Measurements from ENCODE around the gene SCN9A.
"Not testable (repeated sequence)": the region's sequence is repeated elsewhere in the genome, so short reads cannot be mapped to it uniquely, and the experiment has no call there.

Gene SCN9A

DNA sequence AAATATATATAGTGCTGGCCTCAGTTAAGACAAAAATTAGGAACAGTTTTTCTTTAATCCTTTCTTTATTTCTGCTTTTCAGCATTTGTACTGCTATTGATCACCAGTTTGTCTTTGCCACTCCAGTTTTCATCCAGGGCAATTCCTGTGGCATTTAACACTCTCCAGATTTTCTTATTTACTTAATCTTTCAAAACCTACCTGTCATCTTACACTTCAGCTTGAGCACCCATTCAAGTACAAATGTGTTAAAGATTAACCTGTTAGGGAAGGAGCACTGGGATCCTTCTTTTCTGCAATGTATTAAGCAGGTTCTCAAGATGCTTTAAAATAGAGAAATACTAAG lies 146.1 kb downstream of the SCN9A start:
- Histone ChIP-seq H4K20me1 (ENCODE audit: control insufficient read depth, insufficient read depth, low read depth, low read length) (no peaks in the 10 kb centered on the region), H3K27ac (ENCODE audit: low read depth, low read length) (no peak overlapping the region), H3K79me2 (ENCODE audit: control insufficient read depth, low read length) (no peaks in the 10 kb centered on the region), H3K9me3 (ENCODE audit: control insufficient read depth, insufficient read depth, low read length) (no peaks in the 10 kb centered on the region), H3F3A (ENCODE audit: control insufficient read depth, insufficient read depth) (no peaks in the 10 kb centered on the region), H3K4me1 (ENCODE audit: control insufficient read depth, low read length) (no peaks in the 10 kb centered on the region), H3K4me2 (ENCODE audit: low read length) (no peak overlapping the region), H3K4me3 (ENCODE audit: low read length) (no peak overlapping the region), H3K36me3 (ENCODE audit: control insufficient read depth, low read length) (no peaks in the 10 kb centered on the region), H3K27me3 (ENCODE audit: control insufficient read depth, low read length) (no peaks in the 10 kb centered on the region), H3K9me2 (replicated peaks; ENCODE audit: control insufficient read depth, low read length) (no peaks in the 10 kb centered on the region)
- TF ChIP-seq, protein P1, sequence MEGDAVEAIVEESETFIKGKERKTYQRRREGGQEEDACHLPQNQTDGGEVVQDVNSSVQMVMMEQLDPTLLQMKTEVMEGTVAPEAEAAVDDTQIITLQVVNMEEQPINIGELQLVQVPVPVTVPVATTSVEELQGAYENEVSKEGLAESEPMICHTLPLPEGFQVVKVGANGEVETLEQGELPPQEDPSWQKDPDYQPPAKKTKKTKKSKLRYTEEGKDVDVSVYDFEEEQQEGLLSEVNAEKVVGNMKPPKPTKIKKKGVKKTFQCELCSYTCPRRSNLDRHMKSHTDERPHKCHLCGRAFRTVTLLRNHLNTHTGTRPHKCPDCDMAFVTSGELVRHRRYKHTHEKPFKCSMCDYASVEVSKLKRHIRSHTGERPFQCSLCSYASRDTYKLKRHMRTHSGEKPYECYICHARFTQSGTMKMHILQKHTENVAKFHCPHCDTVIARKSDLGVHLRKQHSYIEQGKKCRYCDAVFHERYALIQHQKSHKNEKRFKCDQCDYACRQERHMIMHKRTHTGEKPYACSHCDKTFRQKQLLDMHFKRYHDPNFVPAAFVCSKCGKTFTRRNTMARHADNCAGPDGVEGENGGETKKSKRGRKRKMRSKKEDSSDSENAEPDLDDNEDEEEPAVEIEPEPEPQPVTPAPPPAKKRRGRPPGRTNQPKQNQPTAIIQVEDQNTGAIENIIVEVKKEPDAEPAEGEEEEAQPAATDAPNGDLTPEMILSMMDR (IDR thresholded peaks at IDR 0.05; ENCODE audit: low read depth, low read length, poor library complexity, severe bottlenecking) = no peak
- TF ChIP-seq EZH2phosphoT487 (IDR thresholded peaks at IDR 0.05; ENCODE audit: borderline replicate concordance, low read length) = no peak

DNA sequence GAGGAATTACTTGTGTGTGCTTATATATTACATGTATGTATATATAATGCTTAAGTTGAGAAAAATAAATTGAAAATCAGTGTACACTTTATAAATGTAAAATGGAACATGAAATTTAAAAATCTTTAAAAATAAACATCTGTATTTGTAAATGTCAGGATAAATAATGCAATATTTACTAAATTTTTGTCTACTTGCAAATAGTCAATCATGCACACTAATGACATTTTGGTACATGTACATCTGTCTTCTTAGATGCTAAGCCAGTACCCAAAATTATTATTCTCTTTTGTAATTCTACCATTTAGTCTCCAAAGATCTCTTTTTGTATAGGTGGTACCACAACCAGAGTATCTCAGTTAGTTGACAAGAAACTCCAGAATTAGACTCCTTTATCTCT lies 151.5 kb downstream of the SCN9A start:
- no peaks in the 10 kb centered on the region for H3K4me1 ChIP-seq (ENCODE audit: control insufficient read depth, low read length)
- H3K79me2 ChIP-seq (ENCODE audit: control insufficient read depth, low read length) = no peaks in the 10 kb centered on the region
- H3K9me3 ChIP-seq (ENCODE audit: control insufficient read depth, insufficient read depth, low read length) = no peaks in the 10 kb centered on the region
- no peak overlapping the region for H3K27ac ChIP-seq (ENCODE audit: low read depth, low read length)
- no peak overlapping the region for H3K4me2 ChIP-seq (ENCODE audit: low read length)
- H3K4me3 ChIP-seq (ENCODE audit: low read length) = no peak overlapping the region
- no peaks in the 10 kb centered on the region for H3K36me3 ChIP-seq (ENCODE audit: control insufficient read depth, low read length)
- no peaks in the 10 kb centered on the region for H4K20me1 ChIP-seq (ENCODE audit: control insufficient read depth, insufficient read depth, low read depth, low read length)
- H3K27me3 ChIP-seq (ENCODE audit: control insufficient read depth, low read length) = no peaks in the 10 kb centered on the region
- H3K9me2 ChIP-seq (replicated peaks; ENCODE audit: control insufficient read depth, low read length) = no peaks in the 10 kb centered on the region; the same call in 1 of the 2 replicates
- no peaks in the 10 kb centered on the region for H3F3A ChIP-seq (ENCODE audit: control insufficient read depth, insufficient read depth)
- no peak for TF ChIP-seq EZH2phosphoT487 (IDR thresholded peaks at IDR 0.05; ENCODE audit: borderline replicate concordance, low read length)
- TF ChIP-seq, protein P1 (IDR thresholded peaks at IDR 0.05; ENCODE audit: low read depth, low read length, poor library complexity, severe bottlenecking) = no peak

DNA sequence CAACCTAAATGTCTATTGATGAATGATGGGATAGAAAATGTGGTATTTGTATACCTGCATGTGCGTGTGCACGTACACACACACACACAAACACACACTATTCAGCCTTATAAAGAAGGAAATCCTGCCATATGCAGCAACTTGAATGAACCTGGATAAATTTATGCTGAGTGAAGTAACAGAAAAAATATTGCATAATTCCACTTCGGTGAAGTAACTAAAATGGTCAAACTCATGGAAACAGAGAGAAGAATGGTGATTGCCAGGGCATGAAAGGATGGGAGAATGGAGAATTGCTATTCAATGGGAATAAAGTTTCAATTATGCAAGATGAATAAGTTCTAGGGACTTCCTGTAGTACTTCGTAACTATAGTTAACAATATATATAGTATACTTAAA lies 152.4 kb downstream of the SCN9A start:
- Histone ChIP-seq H4K20me1 (ENCODE audit: control insufficient read depth, insufficient read depth, low read depth, low read length) (no peaks in the 10 kb centered on the region), H3K4me1 (ENCODE audit: control insufficient read depth, low read length) (no peaks in the 10 kb centered on the region), H3K27ac (ENCODE audit: low read depth, low read length) (no peak overlapping the region), H3K9me3 (ENCODE audit: control insufficient read depth, insufficient read depth, low read length) (no peaks in the 10 kb centered on the region), H3K27me3 (ENCODE audit: control insufficient read depth, low read length) (no peaks in the 10 kb centered on the region), H3K79me2 (ENCODE audit: control insufficient read depth, low read length) (no peaks in the 10 kb centered on the region), H3K4me3 (ENCODE audit: low read length) (no peak overlapping the region), H3K36me3 (ENCODE audit: control insufficient read depth, low read length) (no peaks in the 10 kb centered on the region), H3K4me2 (ENCODE audit: low read length) (no peak overlapping the region), H3F3A (ENCODE audit: control insufficient read depth, insufficient read depth) (no peaks in the 10 kb centered on the region), H3K9me2 (replicated peaks; ENCODE audit: control insufficient read depth, low read length) (no peaks in the 10 kb centered on the region; the same call in 1 of the 2 replicates)
- TF ChIP-seq, protein P1 (IDR thresholded peaks at IDR 0.05; ENCODE audit: low read depth, low read length, poor library complexity, severe bottlenecking) = no peak
- no peak for TF ChIP-seq EZH2phosphoT487 (IDR thresholded peaks at IDR 0.05; ENCODE audit: borderline replicate concordance, low read length)

DNA sequence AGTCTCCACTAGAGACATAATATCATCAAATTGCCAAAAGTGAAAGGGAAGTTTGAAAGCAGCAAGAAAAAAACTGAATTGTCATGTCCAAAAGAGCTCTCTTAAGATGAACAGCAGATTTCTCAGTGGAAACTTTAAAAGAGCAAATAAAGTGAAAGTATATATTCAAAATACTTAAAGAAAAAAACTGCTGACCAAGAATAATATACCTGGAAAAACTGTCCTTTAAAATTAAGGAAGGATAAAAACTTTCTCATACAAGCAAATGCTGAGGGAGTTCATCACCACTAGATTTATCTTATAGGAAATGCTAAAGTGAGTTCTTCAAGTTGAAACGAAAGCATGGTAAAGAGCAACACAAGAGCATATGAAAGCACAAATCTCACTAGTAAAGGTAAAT lies 164.7 kb downstream of the SCN9A start:
- Histone ChIP-seq H3K27me3 (ENCODE audit: control insufficient read depth, low read length) (no peaks in the 10 kb centered on the region), H3K79me2 (ENCODE audit: control insufficient read depth, low read length) (no peaks in the 10 kb centered on the region), H4K20me1 (ENCODE audit: control insufficient read depth, insufficient read depth, low read depth, low read length) (no peaks in the 10 kb centered on the region), H3K4me3 (ENCODE audit: low read length) (no peak overlapping the region), H3K9me2 (replicated peaks; ENCODE audit: control insufficient read depth, low read length) (no peaks in the 10 kb centered on the region), H3K4me1 (ENCODE audit: control insufficient read depth, low read length) (no peaks in the 10 kb centered on the region), H3K36me3 (ENCODE audit: control insufficient read depth, low read length) (no peaks in the 10 kb centered on the region), H3K4me2 (ENCODE audit: low read length) (no peak overlapping the region), H3K27ac (ENCODE audit: low read depth, low read length) (no peak overlapping the region), H3F3A (ENCODE audit: control insufficient read depth, insufficient read depth) (no peaks in the 10 kb centered on the region), H3K9me3 (ENCODE audit: control insufficient read depth, insufficient read depth, low read length) (no peaks in the 10 kb centered on the region)
- TF ChIP-seq EZH2phosphoT487 (IDR thresholded peaks at IDR 0.05; ENCODE audit: borderline replicate concordance, low read length) = no peak
- TF ChIP-seq, protein P1 (IDR thresholded peaks at IDR 0.05; ENCODE audit: low read depth, low read length, poor library complexity, severe bottlenecking) = no peak

DNA sequence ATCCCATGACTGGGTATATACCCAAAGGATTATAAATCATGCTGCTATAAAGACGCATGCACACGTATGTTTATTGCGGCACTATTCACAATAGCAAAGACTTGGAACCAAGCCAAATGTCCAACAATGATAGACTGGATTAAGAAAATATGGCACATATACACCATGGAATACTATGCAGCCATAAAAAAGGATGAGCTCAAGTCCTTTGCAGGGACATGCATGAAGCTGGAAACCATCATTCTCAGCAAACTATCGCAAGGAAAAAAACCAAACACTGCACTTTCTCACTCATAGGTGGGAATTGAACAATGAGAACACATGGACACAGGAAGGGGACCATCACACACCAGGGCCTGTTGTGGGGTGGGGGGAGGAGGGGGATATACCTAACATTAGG lies 165.8 kb downstream of the SCN9A start:
- H3K9me3 ChIP-seq (ENCODE audit: control insufficient read depth, insufficient read depth, low read length); H3K36me3 ChIP-seq (ENCODE audit: control insufficient read depth, low read length); H3K4me3 ChIP-seq (ENCODE audit: low read length); H3K27ac ChIP-seq (ENCODE audit: low read depth, low read length); H3K79me2 ChIP-seq (ENCODE audit: control insufficient read depth, low read length); H3K4me2 ChIP-seq (ENCODE audit: low read length); H3K27me3 ChIP-seq (ENCODE audit: control insufficient read depth, low read length); H3K9me2 ChIP-seq (replicated peaks; ENCODE audit: control insufficient read depth, low read length); H3K4me1 ChIP-seq (ENCODE audit: control insufficient read depth, low read length); H4K20me1 ChIP-seq (ENCODE audit: control insufficient read depth, insufficient read depth, low read depth, low read length); H3F3A ChIP-seq (ENCODE audit: control insufficient read depth, insufficient read depth): not testable (repeated sequence)
